Upper lobe of left lung (tissue), 4 donors: ENCODE data around the gene ZBTB16.

Source experiments
- CTCF ChIP-seq, 6 experiments: fragments of 450-650 bp in 4 of 6; fragments of 200-600 bp in 2 of 6; sonication (generic) in 2 of 6; IDR thresholded peaks; one replicate each; pipeline ENCODE4 v1.5.1; 2016 to 2019; ENCODE audit warnings: antibody characterized with exemption in 6 of 6
- EP300 ChIP-seq, 4 donors: sonication (generic); formaldehyde crosslinking; IDR thresholded peaks; one replicate each; pipeline ENCODE4 v1.5.1; 2017; ENCODE audit warnings: antibody characterized with exemption in 4 of 4, control low read depth in 2 of 4
- POLR2A ChIP-seq, 4 donors: fragments of 450-650 bp; IDR thresholded peaks; one replicate each; pipeline ENCODE4 v1.5.1; 2016 to 2017; ENCODE audit warnings: antibody characterized with exemption in 4 of 4, mild to moderate bottlenecking in 2 of 4
- POLR2AphosphoS5 ChIP-seq, 2 donors: sonication (generic); formaldehyde crosslinking; IDR thresholded peaks; one replicate each; pipeline ENCODE4 v1.5.1; 2017; ENCODE audit warnings: antibody characterized with exemption in 2 of 2

GRCh38 chr11:114170226-114170625 lies 110.7 kb downstream of the ZBTB16 start:
- no peak for TF ChIP-seq CTCF (IDR thresholded peaks at IDR 0.05)
- no peak for TF ChIP-seq POLR2A (IDR thresholded peaks at IDR 0.05)
- TF ChIP-seq EP300 (IDR thresholded peaks at IDR 0.05), result no peak
- no peak for TF ChIP-seq POLR2AphosphoS5 (IDR thresholded peaks at IDR 0.05)
